Panc1 (cell line): Measurements from ENCODE around the gene CASP9. TPM values are rescaled to one million over a fixed set of nuclear protein-coding genes. Genes with fewer than 3 reads are reported as not detected.

Experiments
- ATAC-seq: fragments of 200-7000 bp; cut with Tn5 transposase; 2 replicates; pipeline ENCODE4 v1.9.1; 2020; ENCODE audit warnings: mild to moderate bottlenecking, moderate library complexity
- BruUV-seq: library from RNA; stranded (reverse); fragments of 400-500 nt; replicated peaks from 2 replicates; lab custom pipeline; 2021; lab: Mats Ljungman, UMichigan
- CTCF ChIA-PET: fragments of 300-600 bp; sonication (Branson Sonifier 250); formaldehyde crosslinking; loops from one replicate; lab custom pipeline; 2022; ENCODE audit warnings: antibody characterized with exemption; lab: Charles Lee
- POLR2A ChIA-PET: fragments of 300-600 bp; sonication (Branson Sonifier 250); formaldehyde crosslinking; loops from one replicate; lab custom pipeline; 2022; ENCODE audit warnings: antibody characterized with exemption; lab: Charles Lee
- DNase-seq: peaks from one replicate; pipeline ENCODE4 v3.0.0-alpha.2; 2010; ENCODE audit warnings: low read depth, low spot score
- H3K27ac ChIP-seq: 2 replicates; pipeline ENCODE4 v1.5.1; 2011; ENCODE audit warnings: mild to moderate bottlenecking, low read length, inconsistent platforms
- H3K27me3 ChIP-seq: fragments of 200-500 bp; sonication (Bioruptor generic); 2 replicates; pipeline ENCODE4 v1.6.0; 2014; ENCODE audit warnings: low read length, inconsistent platforms; ENCODE audit not compliant: control insufficient read depth, insufficient read depth
- H3K36me3 ChIP-seq: fragments of 200-500 bp; sonication (Bioruptor generic); 2 replicates; pipeline ENCODE4 v1.5.1; 2014; ENCODE audit warnings: inconsistent platforms, mild to moderate bottlenecking, low read length, moderate library complexity; ENCODE audit not compliant: control insufficient read depth, insufficient read depth
- H3K4me1 ChIP-seq: 2 replicates; pipeline ENCODE4 v1.5.1; 2011; ENCODE audit warnings: inconsistent platforms, mild to moderate bottlenecking, low read length, moderate library complexity; ENCODE audit not compliant: control insufficient read depth, insufficient read depth
- H3K4me3 ChIP-seq, 2 experiments: 2 replicates each; pipeline ENCODE4 v1.5.1; 2011 to 2012; ENCODE audit warnings: low read depth in 2 of 2, low read length in 2 of 2, mild to moderate bottlenecking in 2 of 2, inconsistent platforms in 1 of 2, moderate library complexity in 1 of 2
- H3K9me3 ChIP-seq: fragments of 200-500 bp; sonication (Bioruptor generic); 2 replicates; pipeline ENCODE4 v1.5.1; 2014; ENCODE audit warnings: low read depth, mild to moderate bottlenecking, inconsistent platforms, low read length, moderate library complexity; ENCODE audit not compliant: control insufficient read depth, insufficient read depth
- CTCF ChIP-seq: fragments of 450-650 bp; IDR thresholded peaks from 2 replicates; pipeline ENCODE4 v1.5.1; 2017; ENCODE audit warnings: mild to moderate bottlenecking
- POLR2AphosphoS5 ChIP-seq: IDR thresholded peaks from 2 replicates; pipeline ENCODE4 v1.6.1; 2012; ENCODE audit warnings: mild to moderate bottlenecking, low read depth, low read length, moderate library complexity
- REST ChIP-seq, 2 experiments: IDR thresholded peaks; 2 replicates each; pipeline ENCODE4 v1.6.1; 2011 to 2012; ENCODE audit warnings: low read depth in 2 of 2, control low read depth in 1 of 2, low read length in 1 of 2, mild to moderate bottlenecking in 1 of 2, moderate library complexity in 1 of 2; ENCODE audit not compliant: insufficient read depth in 1 of 2
- SIN3A ChIP-seq: IDR thresholded peaks from 2 replicates; pipeline ENCODE4 v1.6.1; 2012; ENCODE audit warnings: low read depth, mild to moderate bottlenecking, low read length, moderate library complexity, borderline replicate concordance; ENCODE audit not compliant: insufficient read depth
- TCF7L2 ChIP-seq: IDR thresholded peaks from 2 replicates; pipeline ENCODE4 v1.6.1; 2011; ENCODE audit warnings: mild to moderate bottlenecking, low read depth, low read length, inconsistent platforms
- in situ Hi-C: cut with HindIII; loops from 2 replicates; pipeline ENCODE4 v1.10.0; 2016; ENCODE audit warnings: low sequenced_read_pairs, low pct_unique_long_range_greater_than_20kb
- intact Hi-C: fragments of 100-400 bp; cut with micrococcal nuclease; formaldehyde crosslinking; loops from one replicate; pipeline ENCODE4 v1.10.0; 2022; ENCODE audit not compliant: unreplicated experiment
- total RNA-seq: library from RNA; stranded (reverse); gene quantifications from one replicate; pipeline ENCODE4 v1.2.1, GENCODE V29; 2021; ENCODE audit not compliant: unreplicated experiment

CASP9 gene
- total RNA-seq, 1 experiment from 2014 or later = 7.5 TPM

GRCh38 chr1:15526021-15526489 is 2.0 kb upstream of the CASP9 start:
- ATAC-seq (no peak), DNase-seq (no peak)
- Histone ChIP-seq H3K4me1 (peaks cover 20% of the 10 kb centered on the region), H3K9me3 (no peaks in the 10 kb centered on the region), H3K27ac (peak overlapping the region; percentile 79), H3K27me3 (no peaks in the 10 kb centered on the region), H3K36me3 (peaks cover 12% of the 10 kb centered on the region; the same call in 1 of the 2 replicates), H3K4me3 (peak overlapping the region; percentile 68 to 88)
- intact Hi-C loops (no loop called here), in situ Hi-C loops (no loop called here)
- BruUV-seq = no TSS peak
- ChIA-PET POLR2A (no interaction called here), CTCF (interaction anchor here (0.5 to 0.7 kb wide), 3 partner anchors 171 to 271 kb away, joined by 3 to 4 read pairs (median 4); no protein-coding TSS in a partner anchor)
- TF ChIP-seq CTCF (no peak), TCF7L2 (no peak), REST (IDR thresholded peaks at IDR 0.05; ENCODE audit: insufficient read depth in 1 of 2, low read depth in 2 of 2, low read length in 1 of 2) (no peak), SIN3A (no peak), POLR2AphosphoS5 (no peak)

- intact Hi-C loops (no loop called here), in situ Hi-C loops (no loop called here)
- peaks cover 20% of the 10 kb centered on the region for H3K4me1 ChIP-seq
- CTCF ChIA-PET = interaction anchor here (0.5 to 0.7 kb wide), 2 partner anchors 171 to 271 kb away, joined by 3 to 4 read pairs; no protein-coding TSS in a partner anchor
- no peaks in the 10 kb centered on the region for H3K9me3 ChIP-seq
- POLR2A ChIA-PET = no interaction called here
- no TSS peak for BruUV-seq
- peak overlapping the region; percentile 68 to 88 for H3K4me3 ChIP-seq
- no peaks in the 10 kb centered on the region for H3K27me3 ChIP-seq
- H3K27ac ChIP-seq = peak overlapping the region; percentile 79
- no peak for TF ChIP-seq TCF7L2
- no peak for TF ChIP-seq REST (IDR thresholded peaks at IDR 0.05; ENCODE audit: insufficient read depth in 1 of 2, low read depth in 2 of 2, low read length in 1 of 2)
- no peak for TF ChIP-seq POLR2AphosphoS5
- TF ChIP-seq SIN3A = no peak
- no peak for TF ChIP-seq CTCF
- DNase-seq (no peak), ATAC-seq (peak; percentile 79)
- H3K36me3 ChIP-seq = peaks cover 12% of the 10 kb centered on the region; the same call in 1 of the 2 replicates
Measured at GRCh38 chr1:15525050-15526020, 1.3 kb upstream of the CASP9 start.
